Smooth muscle cell (in vitro differentiated cells): ENCODE data around the gene AUTS2. TPM values are rescaled to one million over a fixed set of nuclear protein-coding genes. Genes with fewer than 3 reads are reported as not detected.

Experiments used
- DNase-seq: peaks from one replicate; lab custom pipeline; 2025; ENCODE audit not compliant: unreplicated experiment; lab: John Stamatoyannopoulos, UW
- H2AFZ ChIP-seq: fragments of 200-600 bp; sonication (generic); 2 replicates; pipeline ENCODE4 v1.6.0; 2016; ENCODE audit warnings: antibody characterized with exemption, low read depth, mild to moderate bottlenecking
- H3F3A ChIP-seq: fragments of 200-600 bp; sonication (generic); 2 replicates; pipeline ENCODE4 v1.6.0; 2017; ENCODE audit warnings: antibody characterized with exemption, low read depth
- H3K27ac ChIP-seq: fragments of 200-600 bp; sonication (generic); 2 replicates; pipeline ENCODE4 v1.5.1; 2016; ENCODE audit warnings: low read depth, mild to moderate bottlenecking
- H3K27me3 ChIP-seq: fragments of 200-600 bp; sonication (generic); 2 replicates; pipeline ENCODE4 v1.6.1; 2016; ENCODE audit warnings: low read depth, mild to moderate bottlenecking
- H3K36me3 ChIP-seq: fragments of 200-600 bp; sonication (generic); 2 replicates; pipeline ENCODE4 v1.5.1; 2016; ENCODE audit warnings: low read depth
- H3K4me1 ChIP-seq: fragments of 200-600 bp; sonication (generic); 2 replicates; pipeline ENCODE4 v1.5.1; 2016; ENCODE audit warnings: low read depth
- H3K4me2 ChIP-seq: fragments of 200-600 bp; sonication (generic); 2 replicates; pipeline ENCODE4 v1.6.0; 2016; ENCODE audit warnings: mild to moderate bottlenecking
- H3K4me3 ChIP-seq: fragments of 200-600 bp; sonication (generic); 2 replicates; pipeline ENCODE4 v1.5.1; 2016; ENCODE audit warnings: mild to moderate bottlenecking
- H3K79me2 ChIP-seq: fragments of 200-600 bp; sonication (generic); 2 replicates; pipeline ENCODE4 v1.6.0; 2016; ENCODE audit warnings: low read depth, mild to moderate bottlenecking
- H3K9ac ChIP-seq: fragments of 200-600 bp; sonication (generic); 2 replicates; pipeline ENCODE4 v1.6.0; 2016; ENCODE audit warnings: low read depth
- H3K9me3 ChIP-seq: fragments of 200-600 bp; sonication (generic); replicated peaks from 2 replicates; pipeline ENCODE4 v1.5.1; 2016; ENCODE audit warnings: low read depth
- H4K20me1 ChIP-seq: fragments of 200-600 bp; sonication (generic); 2 replicates; pipeline ENCODE4 v1.6.0; 2016; ENCODE audit warnings: low read depth
- CTCF ChIP-seq: fragments of 200-600 bp; sonication (generic); IDR thresholded peaks from 2 replicates; pipeline ENCODE4 v1.5.1; 2017; ENCODE audit warnings: borderline replicate concordance, mild to moderate bottlenecking, antibody characterized with exemption; ENCODE audit not compliant: insufficient read depth, poor library complexity, severe bottlenecking
- WGBS: methylation state at CpG from one replicate; pipeline ENCODE4 v1.1.7; 2016; ENCODE audit warnings: low lambda C conversion rate; 5-methylcytosine and 5-hydroxymethylcytosine counted together
- polyA plus RNA-seq: library from polyadenylated mRNA; unstranded; fragments of >200 nt; fragmentation: Nextera tagmentation; extraction: Ambion mirVana; gene quantifications from 2 replicates; pipeline ENCODE4 v1.2.1, GENCODE V29; 2016
- total RNA-seq: library from RNA; depleted of rRNA; stranded (reverse); fragments of >200 nt; gene quantifications from 2 replicates; pipeline ENCODE4 v1.2.3, GENCODE V29; 2014

AUTS2 gene
- total and polyA plus RNA-seq, 2 experiments from 2014 or later = 6.5 to 8.6 TPM

- no peaks in the 10 kb centered on the region for H3K27me3 ChIP-seq
- peaks cover 5% of the 10 kb centered on the region for H3K4me1 ChIP-seq
- no peaks in the 10 kb centered on the region for H3K79me2 ChIP-seq
- no peak overlapping the region for H3K27ac ChIP-seq
- H3K36me3 ChIP-seq = no peaks in the 10 kb centered on the region
- no peak for TF ChIP-seq CTCF
- no peak overlapping the region for H3K4me2 ChIP-seq
- H3K9me3 ChIP-seq = no peaks in the 10 kb centered on the region
- peaks cover 36% of the 10 kb centered on the region for H4K20me1 ChIP-seq
- no peak overlapping the region for H3K4me3 ChIP-seq
- 87% methylated on average over 3 of the region's 3 CpGs for WGBS
- DNase-seq = no peak
- no peak overlapping the region for H3K9ac ChIP-seq
- no peak overlapping the region for H2AFZ ChIP-seq
- H3F3A ChIP-seq = no peaks in the 10 kb centered on the region
Observed at GRCh38 chr7:69820479-69821192, 222.4 kb downstream of the AUTS2 start.

- Histone ChIP-seq H3F3A (no peaks in the 10 kb centered on the region), H3K4me1 (peaks cover under 1% of the 10 kb centered on the region), H3K36me3 (no peaks in the 10 kb centered on the region), H2AFZ (no peak overlapping the region), H3K27me3 (no peaks in the 10 kb centered on the region), H3K9me3 (no peaks in the 10 kb centered on the region), H3K9ac (no peak overlapping the region), H4K20me1 (peaks cover 41% of the 10 kb centered on the region), H3K4me3 (no peak overlapping the region), H3K79me2 (no peaks in the 10 kb centered on the region), H3K4me2 (no peak overlapping the region), H3K27ac (no peak overlapping the region)
- WGBS = 97% methylated on average over 1 of the region's 1 CpG
- no peak for TF ChIP-seq CTCF
- no peak for DNase-seq
Observed at GRCh38 chr7:69822386-69822785, 224.1 kb downstream of the AUTS2 start.

GRCh38 chr7:69823151-69823744, 225.0 kb downstream of the AUTS2 start:
- H3K36me3 ChIP-seq = no peaks in the 10 kb centered on the region
- DNase-seq = no peak
- no peak overlapping the region for H3K9ac ChIP-seq
- TF ChIP-seq CTCF = no peak
- no peak overlapping the region for H3K4me3 ChIP-seq
- H3K4me1 ChIP-seq = no peaks in the 10 kb centered on the region
- H4K20me1 ChIP-seq = peaks cover 34% of the 10 kb centered on the region
- H3K9me3 ChIP-seq = no peaks in the 10 kb centered on the region
- H3K27ac ChIP-seq = no peak overlapping the region
- H3K4me2 ChIP-seq = no peak overlapping the region
- 85% methylated on average over 6 of the region's 6 CpGs for WGBS
- no peak overlapping the region for H2AFZ ChIP-seq
- no peaks in the 10 kb centered on the region for H3K27me3 ChIP-seq
- no peaks in the 10 kb centered on the region for H3F3A ChIP-seq
- H3K79me2 ChIP-seq = no peaks in the 10 kb centered on the region
